HG02642 (cell line): ENCODE results near the gene LRR1.
"Not testable (repeated sequence)": the region's sequence is repeated elsewhere in the genome, so short reads cannot be mapped to it uniquely, and the experiment has no call there.

ENCODE experiments used
- ATAC-seq: cut with Tn5 transposase; IDR thresholded peaks from one replicate; pipeline ENCODE4 v1.9.1; 2021; ENCODE audit warnings: mild to moderate bottlenecking; ENCODE audit not compliant: unreplicated experiment, poor library complexity

Gene LRR1

DNA sequence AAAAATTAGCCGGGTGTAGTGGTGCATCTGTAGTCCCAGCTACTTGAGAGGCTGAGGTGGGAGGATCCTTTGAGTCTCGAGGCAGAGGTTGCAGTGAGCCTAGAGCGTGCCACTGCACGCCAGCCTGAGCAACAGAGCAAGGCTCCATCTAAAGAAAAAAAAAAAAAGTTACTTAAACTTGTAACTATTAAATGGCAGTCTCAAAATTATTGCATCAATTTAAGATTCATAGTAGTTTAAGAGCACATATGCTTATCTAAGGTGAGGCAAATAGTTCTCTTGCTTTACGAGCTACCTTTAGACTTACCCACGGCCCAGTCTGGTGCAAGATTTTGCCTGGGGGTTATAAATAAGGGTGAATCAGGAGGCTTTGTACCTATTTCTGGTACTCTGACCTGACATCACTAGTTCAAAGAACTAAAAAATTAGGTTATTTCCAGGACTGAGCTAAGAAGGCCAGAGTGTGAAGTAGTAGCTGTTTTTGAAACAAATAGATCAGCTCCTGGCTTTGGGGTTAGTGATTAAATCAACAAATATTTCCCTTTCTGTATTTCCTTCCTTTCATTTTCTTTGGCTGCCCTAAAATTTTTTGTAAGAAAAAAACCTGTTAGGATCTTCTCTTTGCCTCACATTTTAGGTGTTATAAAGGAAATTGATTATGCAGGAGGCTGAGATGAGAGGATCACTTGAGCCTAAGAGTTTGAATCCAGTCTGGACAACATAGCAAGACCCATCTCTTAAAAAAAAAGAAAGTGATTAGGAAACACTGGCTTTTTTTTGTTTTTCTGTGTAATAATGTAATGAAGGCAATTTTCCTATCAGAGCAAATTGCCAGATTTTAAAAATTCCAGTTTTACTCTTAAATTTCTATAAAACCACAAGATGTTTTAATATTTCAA is 25.4 kb downstream of the LRR1 start:
- no peak for ATAC-seq

DNA sequence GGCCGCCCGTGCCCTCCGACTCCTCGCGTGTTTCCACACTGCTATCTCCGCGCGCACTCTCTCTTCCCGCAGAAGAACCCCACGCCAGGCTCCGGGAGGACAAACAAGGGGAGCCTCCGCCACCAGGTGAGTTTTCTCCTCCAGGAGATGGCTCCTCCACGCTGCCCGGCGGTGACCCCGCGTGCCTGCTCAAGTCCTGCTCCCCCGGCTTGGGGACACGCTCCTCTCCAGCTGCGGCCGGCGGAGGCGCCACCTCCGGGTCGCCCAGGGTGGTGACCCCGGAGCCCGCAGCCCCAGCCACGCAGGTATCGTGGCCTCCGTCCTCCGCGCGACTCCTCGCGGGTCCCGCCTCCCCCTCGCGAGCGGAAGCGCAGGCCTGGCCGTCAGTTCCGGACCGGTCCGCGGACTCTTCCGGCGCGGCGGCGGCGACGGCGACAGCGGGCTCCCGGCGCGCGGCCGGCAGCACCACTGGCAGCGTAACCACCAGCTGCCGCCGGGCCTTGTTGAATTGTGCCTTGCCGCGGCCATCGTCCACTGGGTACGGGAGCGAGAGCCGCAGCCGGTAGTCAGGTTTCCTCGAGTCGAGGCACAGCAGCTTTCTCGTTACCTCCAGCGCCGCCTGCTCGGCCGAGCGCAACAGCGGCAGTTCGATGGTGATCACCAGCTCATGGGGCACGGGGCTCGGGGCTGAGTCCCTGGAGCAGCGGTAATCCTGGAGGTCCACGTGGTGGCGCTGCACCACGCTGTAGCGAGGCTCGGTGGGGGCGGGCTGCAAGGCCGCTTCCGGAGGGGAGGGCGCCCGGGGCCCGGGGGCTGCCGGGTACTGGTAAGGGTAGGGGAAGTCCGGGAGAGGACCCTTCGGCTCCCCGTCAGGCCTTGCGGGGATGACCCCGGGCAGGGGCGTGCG is 35.2 kb downstream of the LRR1 start:
- ATAC-seq: peak; percentile 85

DNA sequence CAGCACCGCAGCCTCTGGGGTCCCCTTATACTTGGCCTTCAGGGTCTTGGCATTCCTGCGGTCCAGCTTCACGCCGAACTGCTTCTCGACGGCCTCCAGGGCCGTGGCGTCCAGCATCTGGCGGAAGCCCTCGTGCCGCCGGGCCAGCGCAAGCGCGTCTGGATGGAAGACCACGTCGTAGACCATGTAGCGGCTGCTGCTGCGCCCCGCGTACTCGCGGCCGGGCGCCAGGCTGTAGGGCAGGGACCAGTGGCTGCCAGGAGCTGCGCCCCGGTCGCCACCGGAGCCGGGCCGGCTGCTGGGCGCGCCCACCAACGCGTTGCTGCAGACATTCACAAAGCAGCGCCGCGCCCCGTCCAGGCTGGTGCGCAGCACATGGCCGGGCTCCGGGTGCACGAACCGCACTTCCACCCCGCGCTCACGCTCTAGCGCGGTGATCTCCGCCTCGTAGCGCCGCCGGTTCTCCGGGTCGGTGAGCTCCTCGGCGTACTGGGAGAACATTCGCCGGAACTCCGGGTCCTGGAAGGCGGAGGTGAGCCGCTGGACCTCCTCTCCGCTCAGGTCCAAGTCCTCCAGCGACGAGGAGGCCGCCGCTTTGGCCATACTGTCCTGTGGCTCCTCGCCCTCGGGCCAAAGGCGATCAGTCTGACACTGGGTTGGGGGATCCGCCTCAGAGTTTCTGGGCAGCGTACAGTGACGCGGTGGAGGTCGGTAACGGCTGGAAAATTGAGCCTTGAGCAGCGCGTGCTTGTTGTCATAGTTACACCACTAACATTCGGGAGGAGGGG is 36.0 kb downstream of the LRR1 start, which contains the start of gene DNAAF2:
TSS of gene DNAAF2 (minus strand) at position 698 of the 788 bp plus-strand sequence. CDS start at position 603, 95 bp downstream.
- ATAC-seq: peak; percentile 28

DNA sequence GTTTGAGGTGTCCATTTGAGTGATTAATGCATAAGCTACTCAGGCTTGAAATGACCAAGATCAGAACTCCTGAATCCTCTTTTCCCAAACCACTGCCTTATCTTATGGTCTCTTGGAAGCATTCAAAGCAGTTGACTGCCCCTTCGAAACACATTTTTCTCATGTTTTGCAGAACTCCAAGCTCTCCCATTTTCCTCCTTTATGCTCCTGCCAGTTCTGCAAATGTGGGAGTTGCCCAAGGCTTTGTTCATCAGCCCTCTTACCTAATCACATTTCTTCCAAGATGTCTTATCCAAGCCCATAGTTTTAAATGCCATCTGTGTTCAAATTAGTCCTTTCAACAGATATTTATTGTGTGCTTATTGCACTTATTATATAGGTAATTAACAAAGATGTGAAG is 38.1 kb downstream of the LRR1 start:
- ATAC-seq: no peak

DNA sequence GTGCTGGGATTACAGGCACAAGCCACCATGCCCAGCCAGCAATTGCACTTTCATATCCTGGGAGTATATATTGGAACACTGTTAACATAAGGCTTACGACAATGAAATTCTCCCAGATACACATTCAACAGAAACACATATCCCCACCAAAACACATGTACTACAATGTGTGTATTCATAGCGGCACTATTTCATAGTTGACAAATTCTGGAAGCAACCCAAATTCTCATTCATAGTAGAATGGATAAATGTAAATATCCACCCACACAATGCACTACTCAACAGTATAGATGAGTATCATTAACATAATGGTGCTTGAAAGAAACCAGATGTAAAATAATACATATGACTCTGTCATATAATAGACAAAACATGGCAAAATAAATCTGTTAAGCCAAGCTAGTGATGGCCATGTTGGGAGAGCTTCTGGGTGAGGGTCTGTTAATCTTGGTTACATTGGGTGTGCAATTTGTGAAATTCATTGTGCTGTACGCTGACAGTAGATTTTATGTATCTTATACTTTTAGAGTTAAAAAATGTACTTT is 38.9 kb downstream of the LRR1 start:
- no peak for ATAC-seq

DNA sequence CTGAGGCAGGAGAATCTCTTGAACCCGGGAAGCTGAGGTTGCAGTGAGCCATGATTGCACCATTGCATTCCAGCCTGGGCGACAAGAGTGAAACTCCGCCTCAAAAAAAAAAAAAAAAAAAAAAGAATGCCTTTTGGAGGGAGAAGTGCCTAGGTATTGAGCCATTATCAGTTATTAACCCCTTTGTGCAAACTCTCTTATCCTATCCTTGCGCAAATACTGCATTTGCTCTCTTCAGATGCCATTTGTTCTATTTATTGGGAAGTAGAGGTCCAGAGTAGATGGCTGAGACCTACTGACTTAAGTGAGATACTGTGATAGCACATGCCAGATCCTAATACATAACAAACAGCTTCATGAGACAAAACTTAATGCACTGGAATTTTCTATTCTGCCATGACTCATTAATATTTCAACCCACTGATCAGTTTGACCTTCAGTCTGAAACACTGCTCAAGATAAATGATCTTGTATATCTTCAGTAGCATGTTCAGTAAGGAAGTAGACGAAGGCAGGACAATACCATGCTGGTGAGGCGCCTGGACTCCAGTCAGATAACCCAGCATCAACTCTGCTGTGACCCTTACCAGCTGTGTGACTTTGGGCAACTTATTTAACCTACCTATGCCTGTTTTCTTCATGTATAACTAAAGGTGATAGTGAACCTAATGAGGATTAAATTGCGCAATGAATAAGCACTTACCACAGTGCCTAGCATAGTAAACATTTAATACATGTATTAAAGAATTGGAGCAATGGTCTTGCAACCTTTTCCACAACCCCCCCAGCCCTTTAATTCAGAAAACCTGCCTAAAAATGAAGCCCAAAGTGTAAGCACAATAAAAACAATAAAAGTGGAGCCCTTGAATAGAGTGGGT is 42.0 kb downstream of the LRR1 start:
- ATAC-seq: no peak

DNA sequence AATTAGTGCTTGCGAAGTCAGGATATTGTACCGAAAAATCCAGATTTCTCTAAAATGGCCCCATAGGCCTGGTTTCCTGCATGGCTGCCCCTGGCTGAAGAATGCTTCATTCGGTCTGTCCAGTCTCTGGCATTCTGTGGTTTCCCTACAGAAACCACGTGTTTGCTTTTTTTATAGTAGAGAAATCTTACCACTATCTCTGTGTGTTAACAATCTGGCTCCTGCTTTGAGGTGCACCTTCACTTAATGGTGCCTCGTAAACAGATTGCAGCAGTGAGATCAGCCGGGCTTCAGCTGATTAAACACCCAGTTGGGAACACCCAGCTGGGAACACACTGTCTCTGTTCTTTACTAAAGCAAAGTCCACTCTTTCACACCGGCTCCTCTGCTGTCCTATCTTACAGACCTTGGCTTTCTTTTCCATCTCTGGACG is 43.0 kb downstream of the LRR1 start:
- no peak for ATAC-seq

DNA sequence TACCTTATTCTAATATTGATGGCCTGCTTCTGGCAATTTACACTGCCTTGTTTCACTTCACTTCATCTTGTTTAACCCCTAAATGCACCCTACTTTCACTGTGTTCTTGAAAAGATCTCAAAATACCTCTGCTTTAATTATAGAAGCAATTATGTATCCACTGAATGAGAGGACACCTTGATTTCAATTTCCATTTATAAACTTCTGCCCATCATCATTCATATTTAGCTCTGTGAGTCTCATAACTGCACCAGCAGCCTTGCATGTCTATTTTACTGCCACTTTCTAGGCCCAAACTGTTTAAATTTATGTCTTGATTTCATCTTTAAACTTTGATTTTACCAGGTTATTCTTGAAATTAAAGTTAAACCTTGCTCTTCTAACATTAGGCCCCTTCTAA is 43.4 kb downstream of the LRR1 start:
- no peak for ATAC-seq

DNA sequence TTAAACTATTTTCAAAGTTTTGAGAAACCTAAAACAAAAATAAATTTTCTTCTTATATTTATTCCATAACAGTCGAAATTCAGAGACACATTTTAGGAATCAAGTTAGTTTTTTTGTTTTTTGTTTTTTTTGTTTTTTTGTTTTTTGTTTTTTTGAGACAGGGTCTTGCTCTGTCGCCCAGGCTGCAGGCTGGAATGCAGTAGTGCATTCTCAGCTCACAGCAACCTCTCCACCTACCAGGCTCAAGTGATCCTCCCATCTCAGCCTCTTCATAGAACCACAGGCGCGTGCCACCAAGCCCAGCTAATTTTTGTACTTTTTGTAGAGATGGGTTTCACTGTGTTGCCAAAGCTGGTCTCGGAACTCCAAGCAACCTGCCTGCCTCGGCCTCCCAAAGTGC is 54.8 kb downstream of the LRR1 start:
- ATAC-seq: no peak

DNA sequence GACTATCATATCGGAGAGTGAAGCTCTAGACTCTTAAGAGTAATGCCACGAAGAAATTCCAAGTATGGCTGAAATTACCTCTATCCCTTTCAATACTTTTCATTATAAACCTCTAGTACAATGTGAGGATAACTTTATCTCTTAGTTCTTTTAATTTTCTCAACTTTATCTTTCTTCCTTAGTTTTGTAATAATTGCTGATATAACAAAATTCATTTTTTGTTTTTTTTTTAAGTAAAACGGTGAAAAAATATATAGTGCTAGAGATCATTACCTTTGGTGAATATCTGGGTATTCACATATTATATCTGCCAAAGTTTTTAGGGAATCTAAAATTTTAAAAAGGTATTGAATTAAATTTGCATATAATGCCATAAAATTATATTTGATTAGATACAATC is 55.8 kb downstream of the LRR1 start:
- ATAC-seq: no peak

DNA sequence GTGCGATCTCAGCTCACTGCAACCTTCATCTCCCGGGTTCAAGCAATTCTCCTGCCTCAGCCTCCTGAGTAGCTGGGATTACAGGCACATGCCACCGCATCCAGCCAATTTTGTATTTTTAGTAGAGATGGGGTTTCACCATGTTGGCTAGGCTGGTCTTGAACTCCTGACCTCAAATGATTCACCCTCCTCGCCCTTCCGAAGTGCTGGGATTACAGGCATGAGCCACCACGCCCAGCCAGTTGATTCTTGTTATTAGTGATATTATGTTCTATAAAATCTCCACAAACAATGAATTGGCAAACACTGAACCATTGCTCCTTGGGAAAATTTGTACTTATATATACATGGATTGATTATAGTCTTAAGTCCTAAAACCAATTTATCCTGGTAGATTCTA is 58.8 kb downstream of the LRR1 start:
- not testable (repeated sequence) for ATAC-seq

DNA sequence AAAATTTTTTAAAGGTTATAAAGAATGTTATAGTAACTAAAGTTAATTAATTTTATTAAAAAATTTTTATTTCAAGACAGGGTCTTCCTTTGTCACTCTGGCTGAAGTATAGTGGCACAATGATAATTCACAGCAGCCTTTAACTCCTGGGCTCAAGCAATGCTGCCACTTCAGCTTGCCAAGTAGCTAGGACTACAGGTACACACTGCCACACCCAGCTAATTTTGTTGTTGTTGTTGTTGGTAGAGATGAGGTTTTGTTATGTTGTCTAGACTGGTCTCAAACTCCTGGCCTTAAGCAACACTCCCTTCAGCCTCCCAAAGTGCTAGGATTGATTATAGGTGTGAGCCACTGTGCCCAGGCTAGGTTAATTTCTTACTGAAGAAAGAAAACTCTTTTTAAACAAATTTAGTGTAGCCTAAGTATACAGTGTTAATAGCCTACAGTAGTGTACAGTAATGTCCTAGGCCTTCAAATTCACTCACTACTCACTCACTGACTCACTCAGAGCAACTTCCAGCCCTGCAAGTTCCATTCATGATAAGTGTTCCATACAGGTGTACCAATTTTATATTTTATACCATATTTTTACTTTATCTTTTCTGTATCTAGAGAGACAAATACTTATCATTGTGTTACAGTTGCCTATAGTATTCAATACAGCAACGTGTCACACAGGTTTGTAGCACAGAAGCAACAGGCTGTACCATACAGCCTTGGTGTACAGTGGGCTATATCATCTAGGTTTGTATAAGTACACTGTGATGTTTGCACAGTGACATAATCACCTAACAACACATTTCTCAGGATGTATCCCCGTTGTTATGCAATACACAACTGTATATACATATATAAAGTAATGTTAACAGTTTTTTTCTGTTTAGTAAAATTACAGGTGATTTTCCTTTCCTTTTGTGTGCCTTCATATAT is 61.1 kb downstream of the LRR1 start:
- no peak for ATAC-seq
